NCI-H1417 (cell line): ENCODE results near the gene CHTOP.
"Not testable (repeated sequence)": the region's sequence is repeated elsewhere in the genome, so short reads cannot be mapped to it uniquely, and the experiment has no call there.

Source experiments
- DNase-seq, 3 experiments: peaks; one replicate each; lab custom pipeline; 2025; lab: John Stamatoyannopoulos, UW

The CHTOP gene

GRCh38 chr1:153633754-153634665 lies at the start of gene CHTOP:
Gene CHTOP, plus strand, starts transcription at chr1:153634066. Its CDS starts 2,523 bp downstream, at chr1:153636589.
- DNase-seq, result peak; percentile 96 to 100 (median 99)

DNA sequence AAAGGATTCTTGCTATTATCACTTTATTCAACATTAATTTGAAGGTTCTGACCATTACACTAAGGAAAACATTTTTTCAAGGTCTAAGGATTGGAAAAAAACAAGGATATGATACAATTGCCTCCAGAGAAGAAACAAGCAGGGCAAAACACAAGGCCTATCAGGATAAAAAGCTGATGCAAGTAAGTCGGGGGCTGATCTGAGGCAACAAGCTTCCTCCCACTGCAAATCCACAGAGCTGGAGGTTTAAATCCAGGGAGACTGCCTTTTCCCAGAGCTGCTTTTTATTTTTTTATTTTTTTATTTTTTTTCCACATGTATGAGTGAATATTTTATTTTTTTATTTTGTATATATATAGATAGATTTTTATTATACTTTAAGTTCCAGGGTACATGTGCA lies 48.9 kb upstream of the CHTOP start:
- DNase-seq, result no peak

GRCh38 chr1:153586347-153586746 lies 47.5 kb upstream of the CHTOP start:
- no peak for DNase-seq

DNA sequence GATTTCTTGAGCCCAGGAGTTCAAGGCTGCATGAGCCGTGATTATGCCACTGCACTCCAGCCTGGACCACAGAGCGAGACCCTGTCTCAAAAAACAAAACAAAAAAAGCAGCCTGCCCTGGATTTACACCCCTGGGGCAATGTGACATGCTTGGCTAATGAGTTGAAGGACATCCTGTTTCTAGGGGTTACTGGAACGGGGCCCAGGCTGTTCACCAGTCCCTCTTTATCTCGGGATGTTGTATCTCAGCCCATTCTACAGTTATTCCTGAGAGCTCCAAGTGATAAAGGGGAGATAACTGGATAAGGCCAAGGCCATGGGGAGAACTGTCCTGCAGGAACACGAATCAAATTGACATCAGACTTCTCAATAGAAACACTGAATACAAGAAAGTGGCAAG lies 46.6 kb upstream of the CHTOP start:
- no peak for DNase-seq

- not testable (repeated sequence) for DNase-seq
Observed at GRCh38 chr1:153588033-153588432, 45.8 kb upstream of the CHTOP start.

DNA sequence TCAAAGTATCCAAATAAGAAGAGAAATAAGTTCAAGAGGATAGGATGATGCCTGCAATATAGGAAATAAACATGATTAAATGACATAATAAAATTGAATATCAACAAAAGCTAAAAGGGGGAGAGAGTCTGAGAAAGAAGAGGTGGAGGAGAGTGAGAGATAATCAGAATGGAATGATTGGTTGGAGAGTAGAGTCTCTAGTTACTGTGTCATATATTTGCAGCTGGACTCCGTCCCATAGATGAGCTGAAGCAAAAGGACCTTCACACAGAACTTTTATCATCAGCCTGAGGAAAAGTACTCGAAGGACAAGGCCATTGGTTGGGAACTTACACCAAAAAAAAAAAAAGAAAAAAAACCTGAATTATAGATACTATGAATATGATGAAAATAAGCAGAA lies 45.4 kb upstream of the CHTOP start:
- no peak for DNase-seq

DNA sequence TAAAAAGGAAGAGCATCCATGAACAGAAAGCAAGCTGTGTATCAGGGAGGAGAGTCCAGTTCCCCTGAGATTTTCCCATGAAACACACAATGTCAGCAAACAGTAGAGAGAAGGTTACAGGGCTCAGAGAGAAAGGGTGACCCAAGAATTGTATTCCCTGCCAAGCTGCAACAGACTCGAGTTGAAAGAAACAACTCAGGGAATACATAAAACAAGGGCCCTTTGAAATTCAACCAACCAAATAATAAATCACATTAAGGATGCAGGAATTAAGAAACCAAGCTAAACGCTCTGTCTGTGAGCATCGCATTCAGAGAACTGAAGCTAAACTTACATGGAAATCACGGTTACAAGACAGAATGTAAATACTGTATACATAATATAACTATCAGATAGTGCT lies 41.1 kb upstream of the CHTOP start:
- peak in 1 of 3 experiments; percentile 35 for DNase-seq

- no peak for DNase-seq
Observed at GRCh38 chr1:153597206-153597605, 36.7 kb upstream of the CHTOP start.

DNA sequence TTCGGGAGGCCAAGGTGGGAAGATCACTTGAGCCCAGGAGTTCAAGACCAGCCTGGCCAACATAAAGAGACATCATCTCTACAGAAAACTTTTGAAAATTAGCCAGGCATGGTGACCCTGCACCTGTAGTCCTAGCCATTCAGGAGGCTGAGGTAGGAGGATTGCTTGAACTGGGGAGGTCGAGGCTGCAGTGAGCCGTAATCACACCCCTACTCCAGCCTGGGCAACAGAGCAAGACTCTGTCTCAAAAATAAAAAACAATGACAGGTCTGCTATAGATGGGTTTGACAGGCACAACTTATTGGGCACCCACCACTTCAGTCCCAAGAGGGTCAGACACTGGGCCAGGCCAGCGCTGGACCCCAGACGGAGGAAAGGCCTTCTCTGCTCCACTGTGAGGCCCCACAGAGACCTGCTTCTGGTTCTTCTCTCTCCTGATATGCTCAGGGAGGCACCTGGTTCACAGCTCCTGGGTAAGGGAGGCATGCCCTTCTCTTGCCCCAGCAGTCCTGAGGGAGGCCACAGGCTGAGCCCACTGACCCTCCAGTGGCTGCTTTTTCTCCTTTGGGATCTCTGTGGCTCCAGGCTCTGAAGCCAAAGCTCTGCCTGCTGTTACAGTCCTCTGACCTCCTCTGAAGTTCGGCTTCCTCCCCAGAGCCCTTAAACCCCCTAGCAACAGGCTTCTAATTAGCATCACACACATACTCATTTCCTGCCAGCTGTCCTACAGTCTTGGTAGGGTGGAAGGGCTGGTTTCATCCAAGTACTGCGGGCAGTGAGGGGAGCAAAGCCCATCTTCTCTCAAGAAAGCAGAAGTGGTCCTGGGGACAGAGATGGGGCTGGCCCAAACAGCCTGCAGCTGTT lies 35.3 kb upstream of the CHTOP start:
- peak in 2 of 3 experiments; percentile 55 to 87 for DNase-seq

DNA sequence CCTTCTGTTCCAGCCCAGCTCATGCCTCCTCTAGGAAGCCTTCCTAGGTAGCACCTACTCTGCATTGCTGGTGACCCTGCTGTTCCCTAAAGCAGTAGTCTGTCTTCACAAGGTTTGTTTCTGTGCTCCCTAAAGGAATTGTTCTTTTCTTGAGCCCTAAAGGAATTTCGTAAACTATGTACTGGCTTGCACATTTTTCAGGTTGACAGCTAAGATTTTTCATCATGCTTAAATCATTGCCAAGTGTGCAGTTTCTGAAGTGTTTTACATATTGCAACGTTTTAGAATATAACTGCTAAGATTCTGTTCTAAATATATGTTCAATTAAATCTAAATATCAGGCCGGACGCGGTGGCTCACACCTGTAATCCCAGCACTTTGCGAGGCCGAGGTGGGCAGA lies 34.0 kb upstream of the CHTOP start:
- DNase-seq, result no peak

- no peak for DNase-seq
Observed at GRCh38 chr1:153602749-153603148, 31.1 kb upstream of the CHTOP start.

DNA sequence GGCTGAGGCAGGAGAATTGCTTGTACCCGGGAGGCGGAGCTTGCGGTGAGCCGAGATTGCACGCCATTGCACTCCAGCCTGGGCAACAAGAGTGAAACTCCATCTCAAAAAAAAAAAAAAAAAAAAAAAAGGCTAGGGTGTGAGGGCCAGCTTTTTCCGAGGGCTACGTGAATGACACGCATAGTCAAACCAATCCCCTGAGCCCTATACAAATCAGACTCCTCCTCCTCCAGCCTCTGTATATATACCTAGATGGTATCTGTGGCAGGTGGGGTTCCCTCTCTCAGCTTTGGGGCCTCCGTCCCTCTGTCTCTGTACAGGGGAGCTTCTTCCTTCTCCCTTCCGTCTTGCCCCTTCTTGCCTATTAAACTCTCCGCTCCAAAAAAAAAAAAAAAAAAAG lies 27.7 kb upstream of the CHTOP start:
- DNase-seq, result no peak

- no peak for DNase-seq
Observed at GRCh38 chr1:153607381-153607780, 26.5 kb upstream of the CHTOP start.

DNA sequence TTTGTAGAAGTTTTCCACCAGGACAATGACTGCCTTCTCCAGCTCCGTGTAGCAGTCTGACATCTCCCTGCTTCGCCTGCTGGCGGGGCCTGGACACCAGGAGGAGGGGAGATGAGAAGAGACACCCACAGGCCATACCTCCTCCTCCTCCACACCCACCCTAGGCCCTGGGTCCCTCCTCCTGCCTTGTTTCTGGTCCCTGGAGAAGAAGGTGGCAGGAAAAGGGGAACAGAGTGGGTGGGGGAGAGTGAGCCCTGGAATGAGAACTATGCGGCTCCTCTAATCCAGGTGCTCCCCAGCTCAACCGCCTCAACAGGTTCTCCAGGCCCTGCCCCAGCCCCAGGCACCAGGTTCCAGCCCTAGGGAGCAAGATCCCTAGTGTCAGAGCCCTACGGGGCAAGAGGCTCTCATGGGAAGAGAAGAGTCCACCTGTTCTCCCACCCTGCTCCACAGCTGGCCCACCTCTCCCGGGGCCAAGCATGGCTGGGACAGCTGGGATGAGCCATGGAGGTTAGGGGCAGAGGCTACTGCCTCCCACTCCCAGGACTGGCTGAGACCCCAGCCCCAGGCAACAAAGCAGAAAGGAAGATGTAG lies 25.7 kb upstream of the CHTOP start:
- no peak for DNase-seq

GRCh38 chr1:153608742-153609584 lies 24.9 kb upstream of the CHTOP start:
- peak in 1 of 3 experiments; percentile 32 for DNase-seq

DNA sequence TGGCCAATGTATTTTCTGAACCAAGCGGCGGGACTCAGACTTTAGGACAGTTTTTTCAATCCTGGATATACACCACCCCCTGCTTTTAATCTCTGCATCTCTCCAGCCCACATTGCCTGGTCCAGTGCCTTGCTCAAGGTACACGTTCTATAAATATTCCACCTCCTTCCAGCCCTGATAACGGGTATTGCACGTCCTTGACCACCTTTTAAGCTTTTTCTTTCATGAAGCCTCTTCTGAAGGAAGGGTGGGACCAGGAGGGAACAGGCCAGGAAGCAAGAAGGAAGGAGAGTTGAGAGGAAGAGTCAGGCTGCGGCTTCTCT lies 24.3 kb upstream of the CHTOP start:
- DNase-seq, result no peak

DNA sequence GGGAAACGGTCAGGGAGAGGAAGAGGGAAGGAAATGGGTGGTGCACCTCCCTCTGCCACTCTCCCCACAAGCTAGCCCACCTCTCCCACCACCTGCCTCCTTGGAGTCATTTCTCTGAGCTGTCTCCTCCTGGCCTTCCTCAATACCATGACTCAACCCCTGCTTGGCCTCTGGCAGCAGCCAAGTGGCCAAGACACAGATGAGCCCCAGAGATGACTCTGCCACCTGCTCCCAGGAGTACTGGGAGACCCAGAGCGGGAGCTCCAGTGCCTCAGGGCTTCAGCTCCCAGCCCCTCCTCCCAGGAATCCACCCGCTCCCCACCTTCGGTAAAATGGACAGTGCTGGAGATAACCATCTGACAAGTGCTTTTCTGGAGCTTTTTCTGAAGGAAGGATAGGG lies 23.5 kb upstream of the CHTOP start:
- no peak for DNase-seq

GRCh38 chr1:153610811-153611301 lies 23.0 kb upstream of the CHTOP start:
- no peak for DNase-seq

- DNase-seq, result no peak
Observed at GRCh38 chr1:153611356-153611755, 22.5 kb upstream of the CHTOP start.

DNA sequence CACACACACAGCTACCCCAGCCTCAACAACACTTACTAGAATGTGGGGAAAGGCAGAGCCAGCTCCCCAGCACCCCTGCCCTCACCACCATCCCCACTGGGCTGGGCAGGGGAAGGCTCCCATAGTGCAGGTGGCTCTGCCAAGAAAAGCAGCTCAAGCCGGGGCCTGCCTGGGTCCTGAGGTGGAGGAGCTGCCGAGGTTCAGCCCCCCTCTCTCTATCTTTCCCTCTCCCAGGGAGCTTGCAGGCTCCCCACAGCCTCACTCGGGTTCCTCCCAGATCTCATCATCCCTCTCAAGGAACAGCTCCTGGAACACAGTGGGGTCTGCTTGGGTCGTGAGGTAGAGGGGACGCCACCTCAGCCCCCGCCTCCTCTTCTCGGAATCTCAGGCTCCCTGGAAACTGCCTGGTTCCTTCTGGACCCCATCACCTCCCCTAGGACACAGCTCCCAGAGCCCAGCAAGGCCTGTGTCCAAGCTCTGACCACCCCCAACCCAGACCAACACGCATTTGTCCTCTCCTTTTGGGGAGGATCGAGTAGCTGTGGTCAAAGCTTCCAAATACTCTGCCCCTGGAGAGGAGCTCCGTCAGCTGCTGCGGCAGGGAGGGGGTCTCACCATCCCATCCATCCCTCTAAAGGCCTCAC lies 21.6 kb upstream of the CHTOP start:
- DNase-seq, result no peak

DNA sequence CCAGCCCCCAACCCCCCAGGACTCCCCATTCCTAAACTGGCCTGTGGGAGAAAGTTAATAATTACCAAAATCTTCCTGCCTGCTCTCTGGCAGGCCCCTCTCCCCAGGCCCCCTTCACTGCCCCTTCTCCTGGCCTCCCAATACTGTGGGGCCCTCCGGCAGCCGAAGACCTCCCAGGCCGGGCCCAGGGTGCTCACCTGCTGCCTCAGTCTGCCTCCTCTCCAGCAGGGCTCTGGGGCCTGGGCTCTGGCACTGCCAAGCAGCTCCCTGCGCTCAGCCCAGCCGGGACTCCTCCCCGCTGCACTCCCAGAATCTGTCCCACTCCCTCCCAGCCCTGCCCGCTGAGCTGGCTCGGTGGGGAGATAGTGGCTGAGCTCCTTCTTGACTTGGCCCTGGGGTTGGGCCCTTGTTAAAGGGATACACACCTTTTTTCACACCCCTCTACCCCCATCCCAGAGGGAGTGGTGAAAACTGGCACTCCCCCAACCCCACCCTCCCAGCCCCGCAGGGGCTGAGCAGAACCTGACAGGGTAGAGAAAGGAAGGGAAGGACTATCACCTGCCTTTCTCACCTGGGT lies 21.0 kb upstream of the CHTOP start, which contains the start of gene S100A16:
Gene S100A16 (minus strand): TSS at position 383 of the 577 bp plus-strand sequence. CDS start 4,986 bp downstream, outside the sequence.
- DNase-seq, result no peak
